Panc1 (cell line): ENCODE measurements around the gene NOP10. TPM values are rescaled to one million over a fixed set of nuclear protein-coding genes. Genes with fewer than 3 reads are reported as not detected.
"Not testable (repeated sequence)": the region's sequence is repeated elsewhere in the genome, so short reads cannot be mapped to it uniquely, and the experiment has no call there.

Source experiments
- ATAC-seq: fragments of 200-7000 bp; cut with Tn5 transposase; 2 replicates; pipeline ENCODE4 v1.9.1; 2020; ENCODE audit warnings: mild to moderate bottlenecking, moderate library complexity
- Bru-seq: library from RNA; stranded (reverse); fragments of 400-500 nt; gene quantifications from one replicate; lab custom pipeline; 2021; lab: Mats Ljungman, UMichigan
- BruChase-seq, 2 experiments: library from RNA; stranded (reverse); fragments of 400-500 nt; gene quantifications; one replicate each; lab custom pipeline; 2021; lab: Mats Ljungman, UMichigan
- BruUV-seq: library from RNA; stranded (reverse); fragments of 400-500 nt; replicated peaks from 2 replicates; lab custom pipeline; 2021; lab: Mats Ljungman, UMichigan
- CTCF ChIA-PET: fragments of 300-600 bp; sonication (Branson Sonifier 250); formaldehyde crosslinking; loops from one replicate; lab custom pipeline; 2022; ENCODE audit warnings: antibody characterized with exemption; lab: Charles Lee
- POLR2A ChIA-PET: fragments of 300-600 bp; sonication (Branson Sonifier 250); formaldehyde crosslinking; loops from one replicate; lab custom pipeline; 2022; ENCODE audit warnings: antibody characterized with exemption; lab: Charles Lee
- DNase-seq: peaks from one replicate; pipeline ENCODE4 v3.0.0-alpha.2; 2010; ENCODE audit warnings: low read depth, low spot score
- H3K27ac ChIP-seq: 2 replicates; pipeline ENCODE4 v1.5.1; 2011; ENCODE audit warnings: mild to moderate bottlenecking, low read length, inconsistent platforms
- H3K27me3 ChIP-seq: fragments of 200-500 bp; sonication (Bioruptor generic); 2 replicates; pipeline ENCODE4 v1.6.0; 2014; ENCODE audit warnings: low read length, inconsistent platforms; ENCODE audit not compliant: control insufficient read depth, insufficient read depth
- H3K36me3 ChIP-seq: fragments of 200-500 bp; sonication (Bioruptor generic); 2 replicates; pipeline ENCODE4 v1.5.1; 2014; ENCODE audit warnings: inconsistent platforms, mild to moderate bottlenecking, low read length, moderate library complexity; ENCODE audit not compliant: control insufficient read depth, insufficient read depth
- H3K4me1 ChIP-seq: 2 replicates; pipeline ENCODE4 v1.5.1; 2011; ENCODE audit warnings: inconsistent platforms, mild to moderate bottlenecking, low read length, moderate library complexity; ENCODE audit not compliant: control insufficient read depth, insufficient read depth
- H3K4me3 ChIP-seq, 2 experiments: 2 replicates each; pipeline ENCODE4 v1.5.1; 2011 to 2012; ENCODE audit warnings: low read depth in 2 of 2, low read length in 2 of 2, mild to moderate bottlenecking in 2 of 2, inconsistent platforms in 1 of 2, moderate library complexity in 1 of 2
- H3K9me3 ChIP-seq: fragments of 200-500 bp; sonication (Bioruptor generic); 2 replicates; pipeline ENCODE4 v1.5.1; 2014; ENCODE audit warnings: low read depth, mild to moderate bottlenecking, inconsistent platforms, low read length, moderate library complexity; ENCODE audit not compliant: control insufficient read depth, insufficient read depth
- CTCF ChIP-seq: fragments of 450-650 bp; IDR thresholded peaks from 2 replicates; pipeline ENCODE4 v1.5.1; 2017; ENCODE audit warnings: mild to moderate bottlenecking
- POLR2AphosphoS5 ChIP-seq: IDR thresholded peaks from 2 replicates; pipeline ENCODE4 v1.6.1; 2012; ENCODE audit warnings: mild to moderate bottlenecking, low read depth, low read length, moderate library complexity
- SIN3A ChIP-seq: IDR thresholded peaks from 2 replicates; pipeline ENCODE4 v1.6.1; 2012; ENCODE audit warnings: low read depth, mild to moderate bottlenecking, low read length, moderate library complexity, borderline replicate concordance; ENCODE audit not compliant: insufficient read depth
- TCF7L2 ChIP-seq: IDR thresholded peaks from 2 replicates; pipeline ENCODE4 v1.6.1; 2011; ENCODE audit warnings: mild to moderate bottlenecking, low read depth, low read length, inconsistent platforms
- in situ Hi-C: cut with HindIII; loops from 2 replicates; pipeline ENCODE4 v1.10.0; 2016; ENCODE audit warnings: low sequenced_read_pairs, low pct_unique_long_range_greater_than_20kb
- intact Hi-C: fragments of 100-400 bp; cut with micrococcal nuclease; formaldehyde crosslinking; loops from one replicate; pipeline ENCODE4 v1.10.0; 2022; ENCODE audit not compliant: unreplicated experiment
- long read RNA-seq: library from polyadenylated mRNA; unstranded; transcript quantifications from one replicate; pipeline ENCODE4 v2.0.0, GENCODE V29; 2021; ENCODE audit not compliant: unreplicated experiment
- polyA plus RNA-seq: library from polyadenylated mRNA; unstranded; fragments of >200 nt; gene quantifications from one replicate; pipeline ENCODE4 v1.2.1, GENCODE V29; 2012; ENCODE audit warnings: missing spikeins; ENCODE audit not compliant: insufficient read length
- total RNA-seq: library from RNA; stranded (reverse); gene quantifications from one replicate; pipeline ENCODE4 v1.2.1, GENCODE V29; 2021; ENCODE audit not compliant: unreplicated experiment
- TF ChIP-seq, protein P1 (sequence below), 2 experiments: IDR thresholded peaks; 2 replicates each; pipeline ENCODE4 v1.6.1; 2011 to 2012; ENCODE audit warnings: low read depth in 2 of 2, control low read depth in 1 of 2, low read length in 1 of 2, mild to moderate bottlenecking in 1 of 2, moderate library complexity in 1 of 2; ENCODE audit not compliant: insufficient read depth in 1 of 2

The NOP10 gene
- total RNA-seq (306 TPM), Bru-seq, nascent RNA (percentile 95 among the genes with signal in this experiment), BruChase-seq, experiment 1, labeled RNA remaining after a 2-hour chase (percentile 97 among the genes with signal in this experiment), BruChase-seq, experiment 2, labeled RNA remaining after a 6-hour chase (percentile 99 among the genes with signal in this experiment)
- 308 TPM for polyA plus RNA-seq
- long read RNA-seq, transcript NOP10-201 (2 exons, 554 nt) = major isoform, 161 of 169 reads
- long read RNA-seq, partial matches to known transcripts = 7 of 169 reads
- long read RNA-seq, other reads (novel, unspliced or antisense) = 1 of 169 reads

DNA sequence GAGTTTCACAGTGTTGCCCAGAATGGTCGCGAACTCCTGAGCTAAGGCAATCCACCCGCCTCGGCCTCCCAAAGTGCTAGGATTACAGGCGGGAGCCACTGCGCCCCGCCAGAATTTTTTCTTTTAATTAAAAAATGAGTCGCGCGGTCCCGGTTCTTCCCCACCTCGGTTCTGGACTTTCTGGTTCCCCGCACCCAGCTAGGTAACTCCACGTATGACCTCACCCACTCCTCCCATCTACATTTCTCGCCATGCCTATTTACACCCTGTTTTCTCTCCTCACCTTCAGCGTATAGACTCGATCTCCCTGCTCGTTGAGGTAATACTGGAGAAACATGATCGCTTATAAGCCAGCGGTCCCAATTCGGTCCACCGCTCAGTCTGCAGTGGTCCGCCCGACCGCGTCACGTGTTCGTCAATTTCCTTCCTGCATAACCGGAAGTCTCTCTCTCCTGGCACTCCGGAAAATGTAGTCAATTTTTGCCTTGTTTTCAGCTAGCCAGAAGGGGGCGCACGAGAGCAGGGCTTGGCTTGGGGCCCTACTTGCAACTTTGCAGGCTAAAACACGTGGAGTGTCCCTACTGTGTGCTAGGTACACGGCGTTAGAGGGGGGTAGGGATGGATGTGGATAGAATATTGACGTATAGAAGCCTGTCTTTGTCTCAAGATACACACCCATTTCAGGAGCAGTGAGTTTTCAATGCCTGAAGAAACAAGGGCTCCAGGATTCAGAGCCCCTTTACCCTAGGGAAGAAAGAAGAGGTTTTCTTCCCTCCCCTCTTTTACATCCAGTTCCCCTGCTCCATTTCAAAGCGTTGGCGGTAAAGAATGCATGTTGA is at the start of gene NOP10, which contains the start of gene NUTM1:
NOP10 (minus strand) TSS at position 400 of the 839 bp plus-strand sequence; CDS start at position 337, 63 bp downstream.
NUTM1 (plus strand) TSS at position 579 of the 839 bp plus-strand sequence. CDS start 382 bp downstream, outside the sequence.
- POLR2A ChIA-PET = interaction anchor here (0.6 kb wide), 1 partner anchor 34 kb away, joined by 15 read pairs; no protein-coding TSS in a partner anchor
- TF ChIP-seq TCF7L2 (no peak), SIN3A (peak; percentile 87), POLR2AphosphoS5 (peak; percentile 97), CTCF (peak; percentile 99)
- TF ChIP-seq, protein P1, sequence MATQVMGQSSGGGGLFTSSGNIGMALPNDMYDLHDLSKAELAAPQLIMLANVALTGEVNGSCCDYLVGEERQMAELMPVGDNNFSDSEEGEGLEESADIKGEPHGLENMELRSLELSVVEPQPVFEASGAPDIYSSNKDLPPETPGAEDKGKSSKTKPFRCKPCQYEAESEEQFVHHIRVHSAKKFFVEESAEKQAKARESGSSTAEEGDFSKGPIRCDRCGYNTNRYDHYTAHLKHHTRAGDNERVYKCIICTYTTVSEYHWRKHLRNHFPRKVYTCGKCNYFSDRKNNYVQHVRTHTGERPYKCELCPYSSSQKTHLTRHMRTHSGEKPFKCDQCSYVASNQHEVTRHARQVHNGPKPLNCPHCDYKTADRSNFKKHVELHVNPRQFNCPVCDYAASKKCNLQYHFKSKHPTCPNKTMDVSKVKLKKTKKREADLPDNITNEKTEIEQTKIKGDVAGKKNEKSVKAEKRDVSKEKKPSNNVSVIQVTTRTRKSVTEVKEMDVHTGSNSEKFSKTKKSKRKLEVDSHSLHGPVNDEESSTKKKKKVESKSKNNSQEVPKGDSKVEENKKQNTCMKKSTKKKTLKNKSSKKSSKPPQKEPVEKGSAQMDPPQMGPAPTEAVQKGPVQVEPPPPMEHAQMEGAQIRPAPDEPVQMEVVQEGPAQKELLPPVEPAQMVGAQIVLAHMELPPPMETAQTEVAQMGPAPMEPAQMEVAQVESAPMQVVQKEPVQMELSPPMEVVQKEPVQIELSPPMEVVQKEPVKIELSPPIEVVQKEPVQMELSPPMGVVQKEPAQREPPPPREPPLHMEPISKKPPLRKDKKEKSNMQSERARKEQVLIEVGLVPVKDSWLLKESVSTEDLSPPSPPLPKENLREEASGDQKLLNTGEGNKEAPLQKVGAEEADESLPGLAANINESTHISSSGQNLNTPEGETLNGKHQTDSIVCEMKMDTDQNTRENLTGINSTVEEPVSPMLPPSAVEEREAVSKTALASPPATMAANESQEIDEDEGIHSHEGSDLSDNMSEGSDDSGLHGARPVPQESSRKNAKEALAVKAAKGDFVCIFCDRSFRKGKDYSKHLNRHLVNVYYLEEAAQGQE (IDR thresholded peaks at IDR 0.05; ENCODE audit: insufficient read depth in 1 of 2, low read depth in 2 of 2, low read length in 1 of 2) = peak in 1 of 2 experiments; percentile 55; a peak in 1 of 4 replicates
- peak within 1 kb of the TSS; percentile 96 for H3K27ac ChIP-seq

GRCh38 chr15:34389594-34390086 is 46.7 kb upstream of the NOP10 start:
- H3K36me3 ChIP-seq, H3K4me1 ChIP-seq, H3K4me3 ChIP-seq, H3K9me3 ChIP-seq, in situ Hi-C loops, H3K27me3 ChIP-seq, DNase-seq, POLR2A ChIA-PET, CTCF ChIA-PET, intact Hi-C loops, H3K27ac ChIP-seq, BruUV-seq: not testable (repeated sequence)
- peak; percentile 17; the same call in 1 of the 2 replicates for ATAC-seq

More for the DNA sequence above, at the start of gene NOP10, which contains the start of gene NUTM1:
- intact Hi-C loops (no loop called here), in situ Hi-C loops (no loop called here)
- H3K27me3 ChIP-seq = no peaks in the 10 kb centered on the region
- H3K4me1 ChIP-seq = peaks cover 23% of the 10 kb centered on the region
- H3K9me3 ChIP-seq = no peaks in the 10 kb centered on the region
- ATAC-seq = peak; percentile 91
- peak; percentile 87 for DNase-seq
- CTCF ChIA-PET = interaction anchor here (0.9 to 1.1 kb wide), 5 partner anchors 12 to 25 kb away, joined by 3 to 12 read pairs (median 4); partner anchors contain the start of gene LPCAT4
- H3K4me3 ChIP-seq = peak within 1 kb of the TSS; percentile 81 to 82
- peaks cover 10% of the 10 kb centered on the region for H3K36me3 ChIP-seq
- BruUV-seq = no TSS peak

- ATAC-seq, CTCF ChIA-PET, DNase-seq, H3K4me3 ChIP-seq, POLR2A ChIA-PET, H3K9me3 ChIP-seq, H3K27me3 ChIP-seq, in situ Hi-C loops, BruUV-seq, intact Hi-C loops, H3K4me1 ChIP-seq, H3K36me3 ChIP-seq, H3K27ac ChIP-seq: not testable (repeated sequence)
Observed at GRCh38 chr15:34381829-34382521, 39.0 kb upstream of the NOP10 start.

GRCh38 chr15:34380491-34380890 is 37.6 kb upstream of the NOP10 start:
- CTCF ChIA-PET, H3K4me1 ChIP-seq, DNase-seq, H3K27me3 ChIP-seq, H3K9me3 ChIP-seq, intact Hi-C loops, in situ Hi-C loops, H3K4me3 ChIP-seq, H3K27ac ChIP-seq, POLR2A ChIA-PET, H3K36me3 ChIP-seq, ATAC-seq, BruUV-seq: not testable (repeated sequence)
